ENCODE data around the gene RAB3IL1. TPM values are rescaled to one million over a fixed set of nuclear protein-coding genes. Genes with fewer than 3 reads are reported as not detected.

RAB3IL1 gene
- total and polyA plus RNA-seq, 2 of the 13 experiments (the other 11 are each of a cell fraction or from before 2014, with no cell fraction given) = 1.2 to 2.0 TPM

- TF ChIP-seq GRHL1 (CRISPR knock-in tag; conservative IDR thresholded peaks at IDR 0.05) (no peak), ZNF629 (CRISPR knock-in tag; conservative IDR thresholded peaks at IDR 0.05) (no peak)
Measured at GRCh38 chr11:61908730-61909316, 8.5 kb downstream of the RAB3IL1 start (continued).

GRCh38 chr11:61907871-61908729 is 9.3 kb downstream of the RAB3IL1 start:
- WGBS (ENCODE audit: low lambda C conversion rate) = 68% methylated on average over 7 of the region's 21 CpGs
- CTCF ChIA-PET (ENCODE audit: low intra/inter-chr PET ratio, low total read pairs) = no interaction called here
- BruUV-seq (replicated peaks) = no TSS peak

More at GRCh38 chr11:61907871-61908729, 9.3 kb downstream of the RAB3IL1 start:
- Histone ChIP-seq H3K27ac (ENCODE audit: extremely low read length, insufficient read depth, low read length) (no peak overlapping the region), H3K9me3 (ENCODE audit: low read length) (no peaks in the 10 kb centered on the region), H3K27me3 (ENCODE audit: control insufficient read depth in 1 of 2, insufficient read depth in 2 of 2, low read length in 2 of 2) (peaks cover 1 to 8% of the 10 kb centered on the region in 2 experiments; a peak in 2 of 5 replicates), H4K20me1 (ENCODE audit: insufficient read depth, low read length) (no peaks in the 10 kb centered on the region), H3K36me3 (replicated peaks in 1 of 2; ENCODE audit: control insufficient read depth in 1 of 2, insufficient read depth in 2 of 2, low read length in 2 of 2) (no peaks in the 10 kb centered on the region), H3K79me2 (ENCODE audit: insufficient read depth, low read length) (no peaks in the 10 kb centered on the region), H3K4me2 (ENCODE audit: low read depth, low read length) (no peak overlapping the region), H3K4me1 (ENCODE audit: insufficient read depth, low read length) (peaks cover 42% of the 10 kb centered on the region), H2AFZ (ENCODE audit: low read length) (no peak overlapping the region), H3K9ac (ENCODE audit: insufficient read depth, low read depth, low read length) (no peak overlapping the region), H3K4me3 (replicated peaks in 1 of 3; ENCODE audit: insufficient read depth in 1 of 3, low read depth in 2 of 3, low read length in 3 of 3) (no peak overlapping the region)
- POLR2A ChIA-PET = interaction anchor here (1.2 to 1.5 kb wide), 2 partner anchors 15 to 55 kb away, joined by 3 to 12 read pairs; no protein-coding TSS in a partner anchor
- in situ Hi-C loops (cut with HindIII; ENCODE audit: extremely low pct_ligation_motif_present, low pct_unique_long_range_greater_than_20kb) = no loop called here
- TF ChIP-seq SNAPC5 (CRISPR knock-in tag; IDR thresholded peaks at IDR 0.05; ENCODE audit: borderline replicate concordance) (no peak), SETDB1 (CRISPR knock-in tag; IDR thresholded peaks at IDR 0.05; ENCODE audit: borderline replicate concordance) (no peak), PAX8 (CRISPR knock-in tag; IDR thresholded peaks at IDR 0.05; ENCODE audit: borderline replicate concordance) (no peak), ZBTB7A (CRISPR knock-in tag; IDR thresholded peaks at IDR 0.05) (no peak), NFATC3 (CRISPR knock-in tag; IDR thresholded peaks at IDR 0.05) (no peak), FOXK1 (CRISPR knock-in tag; IDR thresholded peaks at IDR 0.05; ENCODE audit: borderline replicate concordance, low read depth) (no peak), ZKSCAN1 (IDR thresholded peaks at IDR 0.05; ENCODE audit: low read length) (peak; percentile 67; the same call in 1 of the 2 replicates), GPN1 (CRISPR knock-in tag; IDR thresholded peaks at IDR 0.05; ENCODE audit: borderline replicate concordance) (no peak), ETS1 (CRISPR knock-in tag; IDR thresholded peaks at IDR 0.05) (no peak), ZNF703 (CRISPR knock-in tag; IDR thresholded peaks at IDR 0.05; ENCODE audit: borderline replicate concordance) (no peak), NCOR1 (IDR thresholded peaks at IDR 0.05; ENCODE audit: borderline replicate concordance, low read length) (no peak), ZNF629 (CRISPR knock-in tag; conservative IDR thresholded peaks at IDR 0.05) (peak; percentile 68; the same call in 1 of the 2 replicates), ZBTB26 (CRISPR knock-in tag; IDR thresholded peaks at IDR 0.05; ENCODE audit: borderline replicate concordance) (no peak)
- ATAC-seq (no peak), FAIRE-seq (no peak), DNase-seq (ENCODE audit: low spot score) (no peak)
- intact Hi-C loops (cut with micrococcal nuclease; ENCODE audit: unreplicated experiment) = no loop called here
